ENCODE results near the gene ANAPC1.
"Not testable (repeated sequence)": the region's sequence is repeated elsewhere in the genome, so short reads cannot be mapped to it uniquely, and the experiment has no call there.

Gene ANAPC1

GRCh38 chr2:111883661-111884591 is at the start of gene ANAPC1:
Gene ANAPC1 (minus strand): TSS chr2:111884193. CDS start chr2:111880825, 3,368 bp downstream.
- peak; percentile 40 for DNase-seq (ENCODE audit: low read depth)
- peak within 1 kb of the TSS; percentile 98 for H3K4me3 ChIP-seq (ENCODE audit: low read depth, low read length)

GRCh38 chr2:111932841-111933291 is 48.9 kb upstream of the ANAPC1 start:
- no peak overlapping the region for H3K4me3 ChIP-seq (ENCODE audit: low read depth, low read length)
- no peak for DNase-seq (ENCODE audit: low read depth)

GRCh38 chr2:111930875-111931274 is 46.9 kb upstream of the ANAPC1 start:
- DNase-seq (ENCODE audit: low read depth): peak; percentile 20
- H3K4me3 ChIP-seq (ENCODE audit: low read depth, low read length): no peak overlapping the region

GRCh38 chr2:111930409-111930808 is 46.4 kb upstream of the ANAPC1 start:
- DNase-seq (ENCODE audit: low read depth): no peak
- H3K4me3 ChIP-seq (ENCODE audit: low read depth, low read length): no peak overlapping the region

- DNase-seq (ENCODE audit: low read depth): no peak
- H3K4me3 ChIP-seq (ENCODE audit: low read depth, low read length): no peak overlapping the region
These were observed 43.7 kb upstream of the ANAPC1 start for GRCh38 chr2:111927723-111928122.

- H3K4me3 ChIP-seq (ENCODE audit: low read depth, low read length): no peak overlapping the region
- DNase-seq (ENCODE audit: low read depth): no peak
These were observed 40.7 kb upstream of the ANAPC1 start for GRCh38 chr2:111924617-111925107.

- DNase-seq (ENCODE audit: low read depth): peak; percentile 13
- no peak overlapping the region for H3K4me3 ChIP-seq (ENCODE audit: low read depth, low read length)
These were observed 39.3 kb upstream of the ANAPC1 start for GRCh38 chr2:111923276-111923804.

- H3K4me3 ChIP-seq (ENCODE audit: low read depth, low read length): no peak overlapping the region
- DNase-seq (ENCODE audit: low read depth): no peak
These were observed 36.0 kb upstream of the ANAPC1 start for GRCh38 chr2:111919794-111920608.

GRCh38 chr2:111919365-111919764 is 35.4 kb upstream of the ANAPC1 start:
- DNase-seq (ENCODE audit: low read depth): no peak
- no peak overlapping the region for H3K4me3 ChIP-seq (ENCODE audit: low read depth, low read length)

GRCh38 chr2:111918383-111918806 is 34.4 kb upstream of the ANAPC1 start:
- DNase-seq (ENCODE audit: low read depth): peak; percentile 84

GRCh38 chr2:111917106-111917505 is 33.1 kb upstream of the ANAPC1 start:
- no peak overlapping the region for H3K4me3 ChIP-seq (ENCODE audit: low read depth, low read length)
- DNase-seq (ENCODE audit: low read depth): no peak

More at GRCh38 chr2:111918383-111918806, 34.4 kb upstream of the ANAPC1 start:
- no peak overlapping the region for H3K4me3 ChIP-seq (ENCODE audit: low read depth, low read length)

GRCh38 chr2:111912547-111912946 is 28.6 kb upstream of the ANAPC1 start:
- no peak overlapping the region for H3K4me3 ChIP-seq (ENCODE audit: low read depth, low read length)
- no peak for DNase-seq (ENCODE audit: low read depth)

- DNase-seq (ENCODE audit: low read depth); H3K4me3 ChIP-seq (ENCODE audit: low read depth, low read length): not testable (repeated sequence)
These were observed 27.4 kb upstream of the ANAPC1 start for GRCh38 chr2:111911295-111911977.

GRCh38 chr2:111910609-111911277 is 26.8 kb upstream of the ANAPC1 start:
- no peak for DNase-seq (ENCODE audit: low read depth)
- no peak overlapping the region for H3K4me3 ChIP-seq (ENCODE audit: low read depth, low read length)

- not testable (repeated sequence) for H3K4me3 ChIP-seq (ENCODE audit: low read depth, low read length)
These were observed 26.0 kb upstream of the ANAPC1 start for GRCh38 chr2:111909997-111910396.

GRCh38 chr2:111909079-111909478 is 25.1 kb upstream of the ANAPC1 start:
- H3K4me3 ChIP-seq (ENCODE audit: low read depth, low read length): no peak overlapping the region
- no peak for DNase-seq (ENCODE audit: low read depth)

More at GRCh38 chr2:111909997-111910396, 26.0 kb upstream of the ANAPC1 start:
- not testable (repeated sequence) for DNase-seq (ENCODE audit: low read depth)

GRCh38 chr2:111908578-111908977 is 24.6 kb upstream of the ANAPC1 start:
- no peak for DNase-seq (ENCODE audit: low read depth)
- no peak overlapping the region for H3K4me3 ChIP-seq (ENCODE audit: low read depth, low read length)

GRCh38 chr2:111905990-111906735 is 22.2 kb upstream of the ANAPC1 start:
- H3K4me3 ChIP-seq (ENCODE audit: low read depth, low read length): no peak overlapping the region
- DNase-seq (ENCODE audit: low read depth): no peak
